Body of pancreas (tissue), 4 donors: ENCODE results near the gene SGK1.

Source experiments
- POLR2A ChIP-seq, 3 donors: fragments of 450-650 bp; IDR thresholded peaks; one replicate each; pipeline ENCODE4 v1.6.1; 2016; ENCODE audit warnings: antibody characterized with exemption in 3 of 3, mild to moderate bottlenecking in 2 of 3
- TF ChIP-seq, protein P1 (sequence below), 7 experiments: fragments of 450-650 bp in 4 of 7; fragments of 200-600 bp in 3 of 7; sonication (generic) in 3 of 7; IDR thresholded peaks; one replicate each; pipeline ENCODE4 v1.5.1; 2016 to 2019; ENCODE audit warnings: antibody characterized with exemption in 7 of 7

DNA sequence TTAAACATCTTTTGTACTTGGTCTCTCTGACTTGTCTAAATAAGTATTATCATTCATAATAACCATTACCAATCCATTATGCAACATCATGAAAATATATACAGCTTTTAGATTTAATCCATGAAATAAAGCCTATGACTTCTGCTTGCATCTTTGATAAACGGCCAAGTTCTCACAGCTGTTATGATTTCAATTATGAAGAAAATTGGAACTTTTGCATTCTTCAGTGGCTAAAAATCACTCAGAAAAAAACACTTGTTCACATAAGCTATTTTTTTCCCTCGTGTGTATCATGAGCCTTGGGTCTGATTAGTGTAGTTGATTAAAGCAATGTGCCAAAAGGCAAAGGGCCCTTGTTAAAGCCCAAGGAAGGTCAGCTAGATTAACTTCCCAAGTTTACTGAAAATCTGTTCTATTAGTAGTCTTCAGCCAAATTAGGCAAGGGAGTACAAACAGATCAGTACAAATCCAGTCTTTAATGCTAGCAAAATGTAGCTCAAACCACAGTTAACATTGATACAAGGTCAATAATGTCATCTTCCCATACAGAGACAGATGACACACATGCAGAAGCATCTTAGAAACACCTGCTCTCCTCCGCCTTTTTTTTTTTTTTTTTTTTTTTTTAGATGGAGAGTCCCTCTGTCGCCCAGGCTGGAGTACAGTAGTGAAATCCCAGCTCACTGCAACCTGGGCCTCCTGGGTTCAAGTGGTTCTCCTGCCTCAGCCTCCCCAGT is 69.9 kb downstream of the SGK1 start:
- TF ChIP-seq, protein P1, sequence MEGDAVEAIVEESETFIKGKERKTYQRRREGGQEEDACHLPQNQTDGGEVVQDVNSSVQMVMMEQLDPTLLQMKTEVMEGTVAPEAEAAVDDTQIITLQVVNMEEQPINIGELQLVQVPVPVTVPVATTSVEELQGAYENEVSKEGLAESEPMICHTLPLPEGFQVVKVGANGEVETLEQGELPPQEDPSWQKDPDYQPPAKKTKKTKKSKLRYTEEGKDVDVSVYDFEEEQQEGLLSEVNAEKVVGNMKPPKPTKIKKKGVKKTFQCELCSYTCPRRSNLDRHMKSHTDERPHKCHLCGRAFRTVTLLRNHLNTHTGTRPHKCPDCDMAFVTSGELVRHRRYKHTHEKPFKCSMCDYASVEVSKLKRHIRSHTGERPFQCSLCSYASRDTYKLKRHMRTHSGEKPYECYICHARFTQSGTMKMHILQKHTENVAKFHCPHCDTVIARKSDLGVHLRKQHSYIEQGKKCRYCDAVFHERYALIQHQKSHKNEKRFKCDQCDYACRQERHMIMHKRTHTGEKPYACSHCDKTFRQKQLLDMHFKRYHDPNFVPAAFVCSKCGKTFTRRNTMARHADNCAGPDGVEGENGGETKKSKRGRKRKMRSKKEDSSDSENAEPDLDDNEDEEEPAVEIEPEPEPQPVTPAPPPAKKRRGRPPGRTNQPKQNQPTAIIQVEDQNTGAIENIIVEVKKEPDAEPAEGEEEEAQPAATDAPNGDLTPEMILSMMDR (IDR thresholded peaks at IDR 0.05): no peak
- no peak for TF ChIP-seq POLR2A (IDR thresholded peaks at IDR 0.05)
